ENCODE data around the gene ACIN1. TPM values are rescaled to one million over a fixed set of nuclear protein-coding genes. Genes with fewer than 3 reads are reported as not detected.

ACIN1 gene, protein sequence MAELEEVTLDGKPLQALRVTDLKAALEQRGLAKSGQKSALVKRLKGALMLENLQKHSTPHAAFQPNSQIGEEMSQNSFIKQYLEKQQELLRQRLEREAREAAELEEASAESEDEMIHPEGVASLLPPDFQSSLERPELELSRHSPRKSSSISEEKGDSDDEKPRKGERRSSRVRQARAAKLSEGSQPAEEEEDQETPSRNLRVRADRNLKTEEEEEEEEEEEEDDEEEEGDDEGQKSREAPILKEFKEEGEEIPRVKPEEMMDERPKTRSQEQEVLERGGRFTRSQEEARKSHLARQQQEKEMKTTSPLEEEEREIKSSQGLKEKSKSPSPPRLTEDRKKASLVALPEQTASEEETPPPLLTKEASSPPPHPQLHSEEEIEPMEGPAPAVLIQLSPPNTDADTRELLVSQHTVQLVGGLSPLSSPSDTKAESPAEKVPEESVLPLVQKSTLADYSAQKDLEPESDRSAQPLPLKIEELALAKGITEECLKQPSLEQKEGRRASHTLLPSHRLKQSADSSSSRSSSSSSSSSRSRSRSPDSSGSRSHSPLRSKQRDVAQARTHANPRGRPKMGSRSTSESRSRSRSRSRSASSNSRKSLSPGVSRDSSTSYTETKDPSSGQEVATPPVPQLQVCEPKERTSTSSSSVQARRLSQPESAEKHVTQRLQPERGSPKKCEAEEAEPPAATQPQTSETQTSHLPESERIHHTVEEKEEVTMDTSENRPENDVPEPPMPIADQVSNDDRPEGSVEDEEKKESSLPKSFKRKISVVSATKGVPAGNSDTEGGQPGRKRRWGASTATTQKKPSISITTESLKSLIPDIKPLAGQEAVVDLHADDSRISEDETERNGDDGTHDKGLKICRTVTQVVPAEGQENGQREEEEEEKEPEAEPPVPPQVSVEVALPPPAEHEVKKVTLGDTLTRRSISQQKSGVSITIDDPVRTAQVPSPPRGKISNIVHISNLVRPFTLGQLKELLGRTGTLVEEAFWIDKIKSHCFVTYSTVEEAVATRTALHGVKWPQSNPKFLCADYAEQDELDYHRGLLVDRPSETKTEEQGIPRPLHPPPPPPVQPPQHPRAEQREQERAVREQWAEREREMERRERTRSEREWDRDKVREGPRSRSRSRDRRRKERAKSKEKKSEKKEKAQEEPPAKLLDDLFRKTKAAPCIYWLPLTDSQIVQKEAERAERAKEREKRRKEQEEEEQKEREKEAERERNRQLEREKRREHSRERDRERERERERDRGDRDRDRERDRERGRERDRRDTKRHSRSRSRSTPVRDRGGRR
- total RNA-seq (100 to 1,000 TPM; 137 to 159 TPM), polyA plus RNA-seq (ENCODE audit: insufficient read length in 6 of 6) (100 to 1,000 TPM; 283 to 380 (median 336) TPM)
- long read RNA-seq, donor 1, transcript ACIN1-212 (2 exons, 366 nt), result major isoform, 5 of 498 reads
- long read RNA-seq, donor 1, partial matches to known transcripts, result 406 of 498 reads
- long read RNA-seq, donor 1, other reads (novel, unspliced or antisense), result 79 of 498 reads
- long read RNA-seq, donor 2, transcript ACIN1-215 (3 exons, 514 nt), result major isoform, 6 of 393 reads
- long read RNA-seq, donor 2, partial matches to known transcripts, result 297 of 393 reads
- long read RNA-seq, donor 2, other reads (novel, unspliced or antisense), result 80 of 393 reads
- long read RNA-seq, donor 3, full-length matches to known transcripts, result 8 of 68 reads
- long read RNA-seq, donor 3, partial matches to known transcripts, result 60 of 68 reads
- long read RNA-seq, donor 3, other reads (novel, unspliced or antisense), result 0 of 68 reads
- long read RNA-seq, donor 4, partial matches to known transcripts, result 11 of 14 reads
- long read RNA-seq, donor 4, other reads (novel, unspliced or antisense), result 3 of 14 reads
- long read RNA-seq, donor 5, partial matches to known transcripts, result 88 of 106 reads
- long read RNA-seq, donor 5, other reads (novel, unspliced or antisense), result 6 of 106 reads
- long read RNA-seq, donor 6, partial matches to known transcripts, result 57 of 66 reads
- long read RNA-seq, donor 6, other reads (novel, unspliced or antisense), result 0 of 66 reads
- long read RNA-seq, donor 7, full-length matches to known transcripts, result 11 of 47 reads
- long read RNA-seq, donor 7, partial matches to known transcripts, result 36 of 47 reads
- long read RNA-seq, donor 7, other reads (novel, unspliced or antisense), result 0 of 47 reads
- long read RNA-seq, donor 8, partial matches to known transcripts, result 156 of 174 reads
- long read RNA-seq, donor 8, other reads (novel, unspliced or antisense), result 6 of 174 reads
- long read RNA-seq, donor 9, result 0 reads
- long read RNA-seq, donor 10, partial matches to known transcripts, result 12 of 13 reads
- long read RNA-seq, donor 10, other reads (novel, unspliced or antisense), result 1 of 13 reads
- long read RNA-seq, donor 11, partial matches to known transcripts, result 158 of 164 reads
- long read RNA-seq, donor 11, other reads (novel, unspliced or antisense), result 0 of 164 reads
- long read RNA-seq, donor 12, partial matches to known transcripts, result 152 of 159 reads
- long read RNA-seq, donor 12, other reads (novel, unspliced or antisense), result 0 of 159 reads

DNA sequence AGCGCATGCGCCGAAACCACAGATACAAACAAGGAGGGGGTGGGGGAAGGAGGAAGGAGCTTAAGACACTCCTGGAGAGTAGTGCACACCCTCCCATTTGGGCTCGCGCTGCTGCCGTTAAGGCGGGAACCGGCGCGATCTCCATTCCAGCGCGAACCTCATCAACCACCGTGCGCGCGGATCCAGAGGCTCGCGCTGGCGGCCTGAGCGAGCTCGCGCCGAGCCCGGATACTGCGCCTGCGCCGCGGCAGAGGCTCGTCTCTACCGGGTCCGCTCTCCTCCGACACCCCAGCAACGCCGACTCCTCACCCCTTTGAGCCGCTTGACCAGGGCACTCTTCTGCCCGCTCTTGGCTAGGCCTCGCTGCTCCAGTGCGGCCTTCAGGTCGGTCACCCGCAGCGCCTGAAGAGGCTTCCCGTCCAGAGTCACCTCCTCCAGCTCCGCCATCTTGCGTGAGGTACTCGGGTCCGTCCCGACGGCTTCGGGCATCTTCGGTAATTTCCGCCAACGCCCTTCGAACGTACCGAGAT is at the start of gene ACIN1:
ACIN1 (minus strand) TSS at position 471 of the 530 bp plus-strand sequence; CDS start at position 447, 24 bp downstream.
- Histone ChIP-seq H3K9me3 (no peaks in the 10 kb centered on the region), H3K27me3 (no peaks in the 10 kb centered on the region), H3K36me3 (peaks cover 0 to 55% of the 10 kb centered on the region in 2 donors), H3K27ac (peak within 1 kb of the TSS; percentile 96 to 98), H3K4me3 (peak within 1 kb of the TSS; percentile 79 to 93), H3K4me1 (peaks cover 15 to 78% of the 10 kb centered on the region in 2 donors)
- ATAC-seq (peak; percentile 61), DNase-seq (peak; percentile 80 to 97 (median 90))
- TF ChIP-seq, protein P1, sequence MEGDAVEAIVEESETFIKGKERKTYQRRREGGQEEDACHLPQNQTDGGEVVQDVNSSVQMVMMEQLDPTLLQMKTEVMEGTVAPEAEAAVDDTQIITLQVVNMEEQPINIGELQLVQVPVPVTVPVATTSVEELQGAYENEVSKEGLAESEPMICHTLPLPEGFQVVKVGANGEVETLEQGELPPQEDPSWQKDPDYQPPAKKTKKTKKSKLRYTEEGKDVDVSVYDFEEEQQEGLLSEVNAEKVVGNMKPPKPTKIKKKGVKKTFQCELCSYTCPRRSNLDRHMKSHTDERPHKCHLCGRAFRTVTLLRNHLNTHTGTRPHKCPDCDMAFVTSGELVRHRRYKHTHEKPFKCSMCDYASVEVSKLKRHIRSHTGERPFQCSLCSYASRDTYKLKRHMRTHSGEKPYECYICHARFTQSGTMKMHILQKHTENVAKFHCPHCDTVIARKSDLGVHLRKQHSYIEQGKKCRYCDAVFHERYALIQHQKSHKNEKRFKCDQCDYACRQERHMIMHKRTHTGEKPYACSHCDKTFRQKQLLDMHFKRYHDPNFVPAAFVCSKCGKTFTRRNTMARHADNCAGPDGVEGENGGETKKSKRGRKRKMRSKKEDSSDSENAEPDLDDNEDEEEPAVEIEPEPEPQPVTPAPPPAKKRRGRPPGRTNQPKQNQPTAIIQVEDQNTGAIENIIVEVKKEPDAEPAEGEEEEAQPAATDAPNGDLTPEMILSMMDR (IDR thresholded peaks at IDR 0.05), result no peak
- intact Hi-C loops (cut with DNase I), result no loop called here

DNA sequence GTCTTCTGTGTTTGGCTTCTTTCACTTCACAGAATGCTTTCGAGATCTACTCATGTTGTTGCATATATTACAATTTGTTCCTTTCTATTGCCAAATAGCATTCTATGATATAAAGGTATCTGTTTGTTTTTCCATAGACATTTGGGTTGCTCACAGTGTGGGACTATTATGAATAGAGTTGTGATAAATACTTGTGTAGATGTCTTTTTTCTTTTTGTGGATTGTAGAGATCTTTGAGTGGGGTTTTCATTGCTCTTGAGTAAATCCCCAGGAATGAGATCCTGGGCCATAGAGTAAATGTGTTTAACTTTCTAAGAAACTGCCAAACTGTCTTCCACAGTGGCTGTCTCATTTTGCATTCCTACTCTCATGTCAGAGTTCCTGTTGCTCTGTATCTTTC is 49.0 kb upstream of the ACIN1 start:
- ATAC-seq (no peak), DNase-seq (no peak)
- H3K27me3 ChIP-seq, result no peaks in the 10 kb centered on the region
- TF ChIP-seq, protein P1 (IDR thresholded peaks at IDR 0.05), result no peak
- peaks cover 10% of the 10 kb centered on the region in 2 donors for H3K4me1 ChIP-seq
- no peak overlapping the region for H3K4me3 ChIP-seq
- no peak overlapping the region for H3K27ac ChIP-seq
- peaks cover 0 to 12% of the 10 kb centered on the region in 2 donors for H3K36me3 ChIP-seq
- intact Hi-C loops (cut with DNase I), result no loop called here
- H3K9me3 ChIP-seq, result no peaks in the 10 kb centered on the region

DNA sequence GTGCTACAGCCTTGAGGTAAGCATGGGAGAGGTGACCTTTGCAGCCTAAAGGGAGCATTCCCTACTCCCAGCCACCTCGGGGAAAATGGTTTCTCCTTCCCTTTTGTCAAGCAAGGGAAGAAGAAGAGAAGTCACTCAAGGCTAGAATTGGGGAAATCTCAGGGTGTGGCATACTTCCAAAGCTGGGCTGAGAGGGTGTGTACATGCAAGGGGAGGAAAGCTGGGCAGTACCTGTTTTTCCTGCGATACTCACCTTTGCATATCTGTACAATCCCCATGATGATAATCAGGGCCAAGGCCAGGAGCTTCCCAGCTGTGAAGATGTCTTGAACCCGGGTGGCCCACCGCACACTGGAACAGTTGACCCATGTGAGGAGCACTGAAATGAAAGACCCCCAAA is 47.9 kb upstream of the ACIN1 start:
- no peak for ATAC-seq
- intact Hi-C loops (cut with DNase I), result no loop called here
- no peaks in the 10 kb centered on the region for H3K27me3 ChIP-seq
- no peak overlapping the region for H3K27ac ChIP-seq
- H3K9me3 ChIP-seq, result no peaks in the 10 kb centered on the region
- peaks cover 10% of the 10 kb centered on the region in 2 donors for H3K4me1 ChIP-seq
- no peak for DNase-seq
- TF ChIP-seq, protein P1 (IDR thresholded peaks at IDR 0.05), result no peak
- H3K4me3 ChIP-seq, result no peak overlapping the region
- peaks cover 0 to 20% of the 10 kb centered on the region in 2 donors for H3K36me3 ChIP-seq

All from left lung (tissue), 14 donors.